Endothelial cell of umbilical vein (primary cell): ENCODE measurements around the gene ZNF146. TPM values are rescaled to one million over a fixed set of nuclear protein-coding genes. Genes with fewer than 3 reads are reported as not detected.
A peak's percentile ranks its signal among the peaks of the same experiment; 100 is the strongest.

ENCODE experiments used
- BruUV-seq: library from RNA; stranded (reverse); fragments of 400-500 nt; replicated peaks from 2 replicates; lab custom pipeline; 2021; lab: Mats Ljungman, UMichigan
- CTCF ChIA-PET: fragments of 300-600, 350-600 bp; sonication (Branson Sonifier 250); formaldehyde crosslinking; loops from one replicate; lab custom pipeline; 2021; ENCODE audit warnings: antibody characterized with exemption, inconsistent platforms; lab: Charles Lee
- POLR2A ChIA-PET: fragments of 300-600, 350-600 bp; sonication (Branson Sonifier 250); formaldehyde crosslinking; loops from one replicate; lab custom pipeline; 2021; ENCODE audit warnings: antibody characterized with exemption, inconsistent platforms; lab: Charles Lee
- DNase-seq: peaks from one replicate; pipeline ENCODE4 v3.0.0-alpha.2; 2011; ENCODE audit warnings: low read depth, low spot score
- FAIRE-seq: peaks from 2 replicates; lab custom pipeline; 2011; peaks lifted over from hg19 to GRCh38; lab: Jason Lieb, UNC
- H2AFZ ChIP-seq: 2 replicates; pipeline ENCODE4 v1.6.0; 2012; ENCODE audit warnings: low read depth, low read length, control low read depth, inconsistent platforms
- H3K27ac ChIP-seq: 2 replicates; pipeline ENCODE4 v1.5.1; 2011; ENCODE audit warnings: low read depth, mild to moderate bottlenecking, control low read depth, low read length, moderate library complexity; ENCODE audit not compliant: insufficient read depth
- H3K27me3 ChIP-seq, 2 experiments: 2 replicates each; pipeline versions ENCODE4 v1.6.0 to v1.6.1; 2011; ENCODE audit warnings: low read length in 2 of 2, mixed read lengths in 1 of 2; ENCODE audit not compliant: control insufficient read depth in 2 of 2, insufficient read depth in 2 of 2
- H3K36me3 ChIP-seq, 2 experiments: 2 replicates in 1 of 2; 3 replicates in 1 of 2; pipeline ENCODE4 v1.5.1; 2011; ENCODE audit warnings: low read length in 2 of 2, mild to moderate bottlenecking in 1 of 2, moderate library complexity in 1 of 2; ENCODE audit not compliant: control insufficient read depth in 2 of 2, insufficient read depth in 2 of 2; ENCODE audit errors: extremely low read depth in 1 of 2
- H3K4me1 ChIP-seq: 3 replicates; pipeline ENCODE4 v1.5.1; 2011; ENCODE audit warnings: mild to moderate bottlenecking, low read length; ENCODE audit not compliant: control insufficient read depth, insufficient read depth; ENCODE audit errors: extremely low read depth
- H3K4me2 ChIP-seq: 2 replicates; pipeline ENCODE4 v1.6.1; 2011; ENCODE audit warnings: low read length, control low read depth, mixed read lengths; ENCODE audit not compliant: insufficient read depth
- H3K4me3 ChIP-seq, 3 experiments: fragments of 200-600 bp in 1 of 3; sonication (generic), shearing (Covaris generic) in 1 of 3; replicated peaks in 1 of 3; 2 replicates each; pipeline ENCODE4 v1.5.1; 2011 to 2016; ENCODE audit warnings: control low read depth in 3 of 3, low read length in 3 of 3, mild to moderate bottlenecking in 2 of 3, inconsistent platforms in 1 of 3, low read depth in 1 of 3, moderate library complexity in 1 of 3; ENCODE audit not compliant: insufficient read depth in 1 of 3
- H3K79me2 ChIP-seq: 2 replicates; pipeline ENCODE4 v1.6.0; 2012; ENCODE audit warnings: low read length, inconsistent platforms; ENCODE audit not compliant: control insufficient read depth, insufficient read depth
- H3K9ac ChIP-seq: replicated peaks from 2 replicates; pipeline ENCODE3; 2011; ENCODE audit warnings: low read length, control low read depth; ENCODE audit not compliant: insufficient read depth; ENCODE audit errors: extremely low read depth
- H3K9me1 ChIP-seq: replicated peaks from 3 replicates; pipeline ENCODE4 v1.6.0; 2011; ENCODE audit warnings: mild to moderate bottlenecking, low read length; ENCODE audit not compliant: control insufficient read depth, insufficient read depth; ENCODE audit errors: extremely low read depth
- H3K9me3 ChIP-seq: replicated peaks from 2 replicates; pipeline ENCODE4 v1.5.1; 2012; ENCODE audit warnings: low read length, inconsistent platforms; ENCODE audit not compliant: control insufficient read depth, insufficient read depth
- H4K20me1 ChIP-seq: replicated peaks from 2 replicates; pipeline ENCODE3; 2011; ENCODE audit warnings: mild to moderate bottlenecking, low read length; ENCODE audit not compliant: control insufficient read depth, insufficient read depth; ENCODE audit errors: extremely low read depth
- FOS ChIP-seq: IDR thresholded peaks from 2 replicates; pipeline ENCODE4 v1.6.1; 2011; ENCODE audit warnings: mild to moderate bottlenecking, low read length, moderate library complexity, borderline replicate concordance; ENCODE audit not compliant: insufficient read depth
- GATA2 ChIP-seq: IDR thresholded peaks from 2 replicates; pipeline ENCODE4 v1.7.0; 2011; ENCODE audit warnings: low read depth, mild to moderate bottlenecking, moderate library complexity, mixed read lengths, low read length; ENCODE audit not compliant: insufficient read length, insufficient read depth
- JUN ChIP-seq: IDR thresholded peaks from 2 replicates; pipeline ENCODE4 v1.6.1; 2011; ENCODE audit warnings: borderline replicate concordance, low read depth; ENCODE audit not compliant: insufficient read length, insufficient read depth
- POLR2A ChIP-seq: IDR thresholded peaks from 2 replicates; pipeline ENCODE4 v1.6.1; 2012; ENCODE audit warnings: low read depth, mild to moderate bottlenecking, control low read depth, low read length
- POLR2AphosphoS5 ChIP-seq: IDR thresholded peaks from 2 replicates; pipeline ENCODE4 v1.6.1; 2012; ENCODE audit warnings: low read depth, mild to moderate bottlenecking, control low read depth, low read length, moderate library complexity; ENCODE audit not compliant: insufficient read depth
- dilution Hi-C: fragments of 300-500 bp; cut with MboI; formaldehyde crosslinking; loops from one replicate; pipeline ENCODE4 v1.15.0; 2019; ENCODE audit warnings: low sequenced_read_pairs; ENCODE audit not compliant: extremely low pct_ligation_motif_present
- intact Hi-C: fragments of 100-400 bp; cut with micrococcal nuclease; formaldehyde crosslinking; loops from one replicate; pipeline ENCODE4 v1.10.0; 2022
- polyA plus RNA-seq, 4 experiments: library from polyadenylated mRNA; depleted of rRNA in 3 of 4; stranded (reverse) in 3 of 4; unstranded in 1 of 4; fragments of >200 nt; gene quantifications; 2 replicates each; pipeline versions ENCODE4 v1.2.1 to v1.2.3, GENCODE V29; 2011 to 2012; ENCODE audit warnings: missing spikeins in 1 of 4
- total RNA-seq: library from RNA; stranded (reverse); gene quantifications from 2 replicates; pipeline ENCODE4 v1.2.3, GENCODE V29; 2021
- TF ChIP-seq, protein P1 (sequence below), 2 donors: IDR thresholded peaks; 1 replicate in 1 of 2; 2 replicates in 1 of 2; pipeline ENCODE4 v1.5.1; 2011; ENCODE audit warnings: low read length in 2 of 2, mild to moderate bottlenecking in 2 of 2, moderate library complexity in 2 of 2, control low read depth in 1 of 2, inconsistent platforms in 1 of 2, low read depth in 1 of 2; ENCODE audit not compliant: insufficient read depth in 1 of 2; ENCODE audit errors: extremely low read depth in 1 of 2
- TF ChIP-seq, protein P2 (sequence below): IDR thresholded peaks from 2 replicates; pipeline ENCODE4 v1.6.1; 2011; ENCODE audit not compliant: insufficient read depth, insufficient read length

Gene ZNF146
- total and polyA plus RNA-seq, 2 donors (not counting 3 experiments of a cell fraction or from before 2014, with no cell fraction given): 17.8 to 63.3 TPM

- H3K27me3 ChIP-seq: peaks cover 13 to 19% of the 10 kb centered on the region in 2 experiments
- no peaks in the 10 kb centered on the region for H3K9me1 ChIP-seq
- no peak overlapping the region for H3K27ac ChIP-seq
- H3K79me2 ChIP-seq: no peaks in the 10 kb centered on the region
- no TSS peak for BruUV-seq
- no peaks in the 10 kb centered on the region for H3K4me1 ChIP-seq
- dilution Hi-C loops: no loop called here
- DNase-seq: no peak
- H3K9me3 ChIP-seq: no peaks in the 10 kb centered on the region
- H3K9ac ChIP-seq: no peak overlapping the region
- no peak overlapping the region for H3K4me2 ChIP-seq
- no peaks in the 10 kb centered on the region for H3K36me3 ChIP-seq
- intact Hi-C loops: no loop called here
- H4K20me1 ChIP-seq: no peaks in the 10 kb centered on the region
- FAIRE-seq: no peak
- ChIA-PET POLR2A (no interaction called here), CTCF (no interaction called here)
- H2AFZ ChIP-seq: no peak overlapping the region
- H3K4me3 ChIP-seq: no peak overlapping the region
- no peak for TF ChIP-seq GATA2
- TF ChIP-seq, protein P1, sequence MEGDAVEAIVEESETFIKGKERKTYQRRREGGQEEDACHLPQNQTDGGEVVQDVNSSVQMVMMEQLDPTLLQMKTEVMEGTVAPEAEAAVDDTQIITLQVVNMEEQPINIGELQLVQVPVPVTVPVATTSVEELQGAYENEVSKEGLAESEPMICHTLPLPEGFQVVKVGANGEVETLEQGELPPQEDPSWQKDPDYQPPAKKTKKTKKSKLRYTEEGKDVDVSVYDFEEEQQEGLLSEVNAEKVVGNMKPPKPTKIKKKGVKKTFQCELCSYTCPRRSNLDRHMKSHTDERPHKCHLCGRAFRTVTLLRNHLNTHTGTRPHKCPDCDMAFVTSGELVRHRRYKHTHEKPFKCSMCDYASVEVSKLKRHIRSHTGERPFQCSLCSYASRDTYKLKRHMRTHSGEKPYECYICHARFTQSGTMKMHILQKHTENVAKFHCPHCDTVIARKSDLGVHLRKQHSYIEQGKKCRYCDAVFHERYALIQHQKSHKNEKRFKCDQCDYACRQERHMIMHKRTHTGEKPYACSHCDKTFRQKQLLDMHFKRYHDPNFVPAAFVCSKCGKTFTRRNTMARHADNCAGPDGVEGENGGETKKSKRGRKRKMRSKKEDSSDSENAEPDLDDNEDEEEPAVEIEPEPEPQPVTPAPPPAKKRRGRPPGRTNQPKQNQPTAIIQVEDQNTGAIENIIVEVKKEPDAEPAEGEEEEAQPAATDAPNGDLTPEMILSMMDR (IDR thresholded peaks at IDR 0.05; ENCODE audit: extremely low read depth in 1 of 2, insufficient read depth in 1 of 2, low read depth in 1 of 2, low read length in 2 of 2): no peak
- TF ChIP-seq JUN: no peak
- no peak for TF ChIP-seq POLR2A
- no peak for TF ChIP-seq POLR2AphosphoS5
- no peak for TF ChIP-seq FOS
- TF ChIP-seq, protein P2, sequence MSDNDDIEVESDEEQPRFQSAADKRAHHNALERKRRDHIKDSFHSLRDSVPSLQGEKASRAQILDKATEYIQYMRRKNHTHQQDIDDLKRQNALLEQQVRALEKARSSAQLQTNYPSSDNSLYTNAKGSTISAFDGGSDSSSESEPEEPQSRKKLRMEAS: peak; percentile 66
Measured at GRCh38 chr19:36246006-36246481, 31.1 kb downstream of the ZNF146 start.
